Sigmoid colon (tissue), 4 donors: Measurements from ENCODE around the gene FAM120B.

Source experiments
- CTCF ChIP-seq, 4 experiments: fragments of 450-650 bp in 3 of 4; fragments of 200-600 bp in 1 of 4; IDR thresholded peaks; one replicate each; pipeline ENCODE4 v1.5.1; 2016 to 2019; ENCODE audit warnings: antibody characterized with exemption in 4 of 4, mild to moderate bottlenecking in 3 of 4, moderate library complexity in 2 of 4
- EP300 ChIP-seq, 4 donors: sonication (generic); formaldehyde crosslinking; IDR thresholded peaks; one replicate each; pipeline ENCODE4 v1.6.1; 2017; ENCODE audit warnings: antibody characterized with exemption in 4 of 4
- POLR2A ChIP-seq, 2 donors: fragments of 450-650 bp; IDR thresholded peaks; one replicate each; pipeline ENCODE4 v1.6.1; 2016; ENCODE audit warnings: antibody characterized with exemption in 2 of 2, mild to moderate bottlenecking in 2 of 2, moderate library complexity in 2 of 2
- POLR2AphosphoS5 ChIP-seq, 4 donors: sonication (generic); formaldehyde crosslinking; IDR thresholded peaks; one replicate each; pipeline ENCODE4 v1.6.1; 2017; ENCODE audit warnings: antibody characterized with exemption in 4 of 4

GRCh38 chr6:170417881-170418280, 111.3 kb downstream of the FAM120B start:
- TF ChIP-seq CTCF (IDR thresholded peaks at IDR 0.05) (no peak), POLR2A (IDR thresholded peaks at IDR 0.05) (no peak), EP300 (IDR thresholded peaks at IDR 0.05) (no peak), POLR2AphosphoS5 (IDR thresholded peaks at IDR 0.05) (no peak)
